Body of pancreas (tissue), 4 donors: ENCODE results near the gene PDE1A.

ENCODE experiments used
- CTCF ChIP-seq, 7 experiments: fragments of 450-650 bp in 4 of 7; fragments of 200-600 bp in 3 of 7; sonication (generic) in 3 of 7; IDR thresholded peaks; one replicate each; pipeline ENCODE4 v1.5.1; 2016 to 2019; ENCODE audit warnings: antibody characterized with exemption in 7 of 7
- POLR2A ChIP-seq, 3 donors: fragments of 450-650 bp; IDR thresholded peaks; one replicate each; pipeline ENCODE4 v1.6.1; 2016; ENCODE audit warnings: antibody characterized with exemption in 3 of 3, mild to moderate bottlenecking in 2 of 3

- TF ChIP-seq POLR2A (IDR thresholded peaks at IDR 0.05) (no peak), CTCF (IDR thresholded peaks at IDR 0.05) (no peak)
Measured at GRCh38 chr2:182351427-182351826, 75.4 kb downstream of the PDE1A start.
